OCI-M2 (cell line): ENCODE data around the gene SLC12A3.

Experiments
- DNase-seq: peaks from one replicate; lab custom pipeline; 2025; ENCODE audit not compliant: unreplicated experiment; lab: John Stamatoyannopoulos, UW

The SLC12A3 gene

DNA sequence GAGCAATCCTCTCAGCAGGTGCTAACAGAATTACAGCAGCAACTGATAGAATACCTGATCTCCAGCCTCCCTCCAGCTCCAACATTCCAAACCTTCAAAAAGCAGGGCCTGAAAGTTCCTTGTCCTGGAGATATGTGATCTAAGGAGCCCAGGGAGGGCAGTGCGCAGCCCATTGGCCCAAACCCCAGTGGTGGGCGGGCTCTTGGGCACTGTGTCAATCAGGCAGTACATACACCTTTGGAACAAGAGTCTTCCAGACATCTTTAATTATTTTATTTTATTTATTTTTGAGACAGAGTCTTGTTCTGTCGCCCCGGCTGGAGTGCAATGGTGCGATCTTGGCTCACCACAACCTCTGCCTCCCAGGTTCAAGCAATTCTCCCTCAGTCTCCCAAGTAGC lies 24.2 kb downstream of the SLC12A3 start:
- no peak for DNase-seq

- DNase-seq: no peak
Observed at GRCh38 chr16:56891685-56892084, 26.7 kb downstream of the SLC12A3 start.

DNA sequence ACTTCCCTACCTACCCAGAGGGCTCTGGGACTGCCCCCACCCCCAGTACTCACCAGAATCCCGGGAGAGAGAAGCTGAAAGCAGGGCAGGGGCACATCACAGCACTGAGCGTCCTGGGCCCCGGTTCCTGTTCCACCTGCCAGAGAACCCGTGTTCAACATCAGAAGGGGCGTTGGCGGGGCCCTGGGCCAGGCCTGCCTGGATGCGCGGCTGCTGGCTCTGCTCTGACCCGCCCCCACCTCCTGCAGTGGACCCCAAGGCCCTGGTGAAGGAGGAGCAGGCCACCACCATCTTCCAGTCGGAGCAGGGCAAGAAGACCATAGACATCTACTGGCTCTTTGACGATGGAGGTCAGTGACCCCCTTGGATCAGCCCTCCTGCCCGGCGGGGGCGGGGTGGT lies 27.7 kb downstream of the SLC12A3 start:
- DNase-seq: no peak

- no peak for DNase-seq
Observed at GRCh38 chr16:56894331-56894917, 29.4 kb downstream of the SLC12A3 start.

- no peak for DNase-seq
Observed at GRCh38 chr16:56895813-56896212, 30.8 kb downstream of the SLC12A3 start.

DNA sequence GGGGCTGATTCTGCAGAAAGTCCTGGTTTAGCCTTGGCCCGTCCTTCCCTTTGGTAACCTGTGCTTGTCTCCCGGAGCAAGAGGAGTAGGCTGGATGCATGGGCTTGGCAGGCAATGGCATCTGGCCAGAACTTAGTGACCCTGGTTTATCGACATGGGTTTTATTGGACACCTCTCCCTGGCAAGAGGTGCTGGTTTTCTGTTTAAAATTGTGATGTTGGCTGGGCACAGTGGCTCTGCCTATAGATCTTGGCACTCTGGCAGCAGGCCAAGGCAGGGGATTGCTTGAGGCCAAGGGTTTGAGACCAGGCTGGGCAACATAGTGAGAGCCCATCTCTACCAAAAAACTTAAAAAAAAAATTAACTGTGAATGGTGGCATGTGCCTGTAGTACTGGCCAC lies 31.2 kb downstream of the SLC12A3 start:
- no peak for DNase-seq

DNA sequence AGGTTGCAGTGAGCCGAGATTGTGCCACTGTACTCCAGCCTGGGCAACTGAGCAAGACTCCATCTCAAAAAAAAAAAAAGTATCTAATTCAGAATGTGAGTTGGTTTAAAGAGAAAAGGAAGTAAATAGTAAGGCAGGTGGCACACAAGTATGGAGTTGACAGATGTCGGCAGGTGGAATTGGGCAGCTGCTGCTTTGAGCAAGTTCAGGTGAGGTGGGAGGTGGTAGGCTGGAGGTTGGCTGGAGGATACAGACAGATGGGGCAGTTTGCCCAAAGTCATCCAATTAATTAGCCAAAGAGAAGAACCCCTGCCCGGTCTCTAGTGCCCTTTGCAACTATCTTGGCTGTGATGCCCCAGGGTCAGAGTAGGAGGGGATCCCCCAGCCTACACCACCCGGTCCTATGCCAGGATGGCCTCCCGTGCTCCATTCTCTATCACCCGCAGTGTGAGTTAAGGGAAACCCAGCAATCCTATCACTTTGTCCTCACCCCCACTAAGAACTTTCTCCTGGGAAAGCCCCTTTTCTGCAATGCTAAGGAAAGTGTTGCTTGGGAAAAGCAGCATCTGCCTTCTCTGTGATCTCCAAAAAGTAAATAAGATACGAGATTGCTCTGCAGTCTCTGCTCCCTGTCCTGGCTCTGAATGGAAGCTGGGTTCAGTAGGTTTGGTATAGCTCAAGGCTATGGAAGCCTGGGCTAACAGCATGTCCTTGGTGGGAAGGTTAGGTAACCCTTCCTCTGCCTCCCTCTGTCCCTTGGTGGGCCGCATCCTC lies 32.2 kb downstream of the SLC12A3 start:
- no peak for DNase-seq

- DNase-seq: no peak
Observed at GRCh38 chr16:56898847-56899246, 33.8 kb downstream of the SLC12A3 start.

DNA sequence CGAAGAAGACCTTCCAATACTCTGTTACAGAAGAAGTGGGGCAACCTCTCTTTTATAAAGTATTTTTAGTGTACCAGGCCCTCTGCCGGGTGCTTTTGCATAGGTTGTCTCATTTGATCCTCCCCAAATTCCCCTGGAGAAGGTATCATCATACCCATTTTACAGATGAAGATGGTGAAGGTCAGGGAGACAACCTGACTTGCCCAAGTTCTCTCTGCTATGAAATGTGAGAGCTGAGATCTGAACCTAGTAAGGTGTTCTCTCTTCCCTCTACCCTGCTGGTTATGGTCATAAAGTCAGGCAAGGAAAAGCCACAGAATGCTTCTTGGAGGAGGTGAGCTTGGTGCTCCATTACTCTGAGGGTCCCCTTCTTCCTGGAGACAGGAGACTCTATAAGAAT lies 38.9 kb downstream of the SLC12A3 start:
- DNase-seq: no peak

GRCh38 chr16:56907401-56907800 lies 42.4 kb downstream of the SLC12A3 start:
- no peak for DNase-seq

DNA sequence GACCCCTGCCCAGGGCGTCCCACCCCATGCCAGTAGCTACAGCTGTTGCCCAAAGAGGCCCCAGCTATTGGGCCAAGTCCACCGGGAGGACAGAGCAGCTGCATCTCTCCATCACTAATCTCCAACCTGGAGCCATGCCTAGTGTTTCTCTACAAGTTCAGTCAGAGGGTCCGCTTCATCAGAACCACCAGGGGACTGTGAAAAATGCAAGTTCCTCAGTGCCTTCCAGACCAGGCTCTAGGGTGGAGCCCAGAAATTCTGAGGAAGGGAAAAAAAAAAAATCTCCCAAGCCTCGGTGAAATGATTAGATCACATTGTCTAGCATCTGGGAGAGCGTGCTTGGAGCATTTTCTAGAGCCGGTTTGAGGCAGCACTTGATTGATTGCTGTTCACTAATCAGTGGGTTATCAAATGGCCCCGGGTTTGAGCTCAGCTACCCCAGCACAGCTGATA lies 44.5 kb downstream of the SLC12A3 start:
- no peak for DNase-seq

DNA sequence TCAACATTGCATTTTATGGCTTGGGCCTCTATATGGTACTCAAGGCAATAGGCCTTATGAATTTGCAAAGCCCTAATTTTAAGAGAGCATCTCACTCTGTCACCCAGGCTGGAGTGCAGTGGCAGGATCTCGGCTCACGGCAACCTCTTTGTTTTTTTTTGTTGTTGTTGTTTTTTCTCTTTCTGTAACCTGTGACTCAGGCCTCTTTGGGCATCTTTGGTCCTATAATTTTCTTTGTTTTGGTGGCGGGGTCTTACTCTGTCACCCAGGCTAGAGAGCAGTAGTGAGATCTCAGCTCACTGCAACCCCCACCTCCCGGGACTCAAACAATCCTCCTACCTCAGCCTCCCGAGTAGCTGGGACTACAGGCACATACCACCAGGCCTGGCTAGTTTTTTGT lies 45.1 kb downstream of the SLC12A3 start:
- DNase-seq: no peak

- no peak for DNase-seq
Observed at GRCh38 chr16:56910654-56911539, 45.9 kb downstream of the SLC12A3 start.

DNA sequence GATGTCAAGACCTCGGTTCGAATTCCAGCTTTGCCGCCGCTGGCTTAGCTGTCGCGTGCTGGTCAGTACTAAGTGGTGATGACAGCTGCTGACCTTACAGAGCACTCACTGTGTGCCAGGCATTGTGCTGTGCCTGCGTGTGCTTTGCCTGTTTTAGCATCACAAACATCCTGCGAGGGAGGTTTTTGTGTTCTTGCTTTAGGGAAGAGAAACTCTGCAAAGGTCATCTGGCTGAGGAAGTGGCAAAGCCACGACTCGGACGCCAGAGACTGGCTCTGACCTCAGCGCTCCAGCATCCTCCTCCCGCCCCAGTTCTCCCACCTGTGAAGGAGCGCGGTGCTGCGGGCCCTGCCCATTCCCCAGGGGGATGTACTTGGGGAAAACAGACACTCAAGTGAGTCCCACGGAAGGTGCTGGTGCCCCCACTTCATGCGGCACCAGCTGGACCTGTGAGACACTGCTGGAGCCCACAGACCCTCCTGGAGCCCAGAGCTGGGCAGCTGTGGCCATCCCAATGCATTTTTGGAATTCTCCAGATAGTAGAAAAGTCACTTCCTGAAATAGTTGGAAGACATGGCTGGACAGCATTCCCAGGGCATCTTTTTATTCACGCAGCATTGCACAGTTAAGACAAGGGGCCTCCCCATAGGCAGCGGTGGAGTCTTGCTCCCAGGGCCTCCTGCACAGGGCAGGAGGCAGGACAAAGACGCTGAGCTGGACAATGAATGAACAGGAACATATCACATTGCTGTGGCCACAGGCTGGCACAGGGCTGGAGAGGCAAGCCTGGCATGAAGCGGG lies 47.0 kb downstream of the SLC12A3 start:
- DNase-seq: no peak

DNA sequence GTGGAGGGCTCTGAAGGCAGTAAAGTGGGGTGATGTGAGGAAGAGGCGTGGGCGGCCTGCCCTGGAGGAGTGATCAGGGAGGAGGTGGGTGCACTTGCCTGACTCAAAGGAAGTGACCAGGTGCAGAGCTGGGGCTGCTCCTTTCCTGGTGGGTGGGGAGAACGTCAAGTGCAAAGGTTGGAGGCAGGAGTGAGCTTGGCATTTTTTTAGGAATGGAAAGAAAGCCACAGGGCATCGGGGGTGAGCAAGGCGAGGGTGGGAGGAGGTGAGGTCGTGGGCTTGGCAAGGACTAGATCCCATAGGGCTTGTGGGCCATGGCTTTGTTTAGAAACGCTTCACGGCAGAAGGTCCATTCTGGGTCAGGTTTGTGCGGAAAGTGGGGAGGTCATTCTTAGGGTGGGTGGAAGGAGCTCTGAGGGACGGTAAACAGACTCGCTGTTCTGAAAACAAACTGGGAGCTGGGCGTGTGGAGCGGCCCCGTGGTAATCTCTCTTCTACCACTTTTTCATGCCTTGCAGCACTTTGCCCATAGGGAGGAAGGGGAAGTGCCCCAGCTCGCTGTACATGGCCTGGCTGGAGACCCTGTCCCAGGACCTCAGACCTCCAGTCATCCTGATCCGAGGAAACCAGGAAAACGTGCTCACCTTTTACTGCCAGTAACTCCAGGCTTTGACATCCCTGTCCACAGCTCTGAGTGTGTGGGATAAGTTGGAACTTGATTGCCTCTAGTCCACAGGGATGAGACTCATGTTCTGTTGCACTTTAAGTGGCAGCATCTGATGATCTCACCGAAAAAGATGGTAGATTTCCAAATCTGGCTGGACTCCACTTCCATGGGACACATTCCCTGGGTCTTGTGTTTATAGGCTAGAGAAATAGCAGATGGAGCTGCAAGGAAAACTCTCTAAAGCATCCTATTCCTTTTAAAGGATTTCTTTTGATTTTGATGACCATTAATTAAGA lies 48.0 kb downstream of the SLC12A3 start:
- no peak for DNase-seq

DNA sequence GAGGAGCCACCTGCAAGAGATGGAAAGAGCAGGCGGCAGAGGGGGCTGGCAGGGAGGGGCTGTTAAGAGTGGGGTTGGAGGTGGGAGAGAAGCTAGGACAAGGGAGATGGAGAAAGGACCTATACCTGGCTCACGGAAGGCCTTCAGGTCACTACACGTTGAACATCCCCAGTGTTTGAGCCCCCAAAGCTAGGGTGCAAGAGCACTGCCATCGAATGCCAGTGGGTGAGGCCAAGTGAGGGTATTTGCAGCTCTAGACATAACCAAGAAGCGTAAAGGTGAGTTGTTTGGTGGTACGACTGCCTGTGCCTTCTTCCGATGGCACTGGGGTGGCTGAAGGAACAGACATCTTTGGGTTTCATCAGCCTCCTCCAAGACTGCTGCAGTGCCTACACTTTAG lies 49.9 kb downstream of the SLC12A3 start:
- DNase-seq: no peak

DNA sequence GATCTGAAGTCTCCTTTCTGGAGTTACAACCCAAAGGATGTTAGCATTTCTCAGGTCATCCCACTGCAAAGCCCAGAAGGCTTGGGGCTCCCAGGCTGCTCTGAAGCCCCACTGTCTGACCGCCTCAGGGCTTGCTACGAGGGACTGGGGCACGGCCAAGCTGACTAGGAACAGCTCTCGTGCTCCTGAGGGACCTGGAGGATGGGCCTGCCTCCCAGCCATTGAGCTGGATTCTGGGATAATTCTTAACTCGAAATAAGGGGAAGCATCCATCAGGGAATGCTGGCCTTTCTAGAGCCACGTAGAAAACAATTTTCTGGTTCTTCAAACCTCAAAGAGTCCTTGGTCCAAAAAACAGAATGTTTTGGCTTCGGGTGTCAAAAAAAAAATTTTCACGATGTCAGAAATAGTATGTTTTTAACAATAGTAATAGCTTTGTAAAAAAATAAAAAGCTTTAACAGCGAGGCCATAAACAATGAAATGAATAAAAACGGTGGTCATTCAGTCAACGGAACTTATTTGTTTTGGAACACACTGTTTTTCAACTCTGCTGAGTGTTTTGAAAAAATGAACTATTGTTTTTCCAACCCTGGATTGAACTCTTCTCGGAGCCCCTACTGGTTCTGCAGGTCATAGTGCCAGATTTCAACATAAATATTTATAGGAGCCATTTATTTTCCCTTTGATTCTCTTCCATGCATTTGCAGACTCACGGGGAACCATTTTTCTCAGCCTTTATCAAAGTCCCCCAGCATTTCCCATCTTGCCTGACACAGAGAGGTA lies 50.5 kb downstream of the SLC12A3 start:
- DNase-seq: no peak

DNA sequence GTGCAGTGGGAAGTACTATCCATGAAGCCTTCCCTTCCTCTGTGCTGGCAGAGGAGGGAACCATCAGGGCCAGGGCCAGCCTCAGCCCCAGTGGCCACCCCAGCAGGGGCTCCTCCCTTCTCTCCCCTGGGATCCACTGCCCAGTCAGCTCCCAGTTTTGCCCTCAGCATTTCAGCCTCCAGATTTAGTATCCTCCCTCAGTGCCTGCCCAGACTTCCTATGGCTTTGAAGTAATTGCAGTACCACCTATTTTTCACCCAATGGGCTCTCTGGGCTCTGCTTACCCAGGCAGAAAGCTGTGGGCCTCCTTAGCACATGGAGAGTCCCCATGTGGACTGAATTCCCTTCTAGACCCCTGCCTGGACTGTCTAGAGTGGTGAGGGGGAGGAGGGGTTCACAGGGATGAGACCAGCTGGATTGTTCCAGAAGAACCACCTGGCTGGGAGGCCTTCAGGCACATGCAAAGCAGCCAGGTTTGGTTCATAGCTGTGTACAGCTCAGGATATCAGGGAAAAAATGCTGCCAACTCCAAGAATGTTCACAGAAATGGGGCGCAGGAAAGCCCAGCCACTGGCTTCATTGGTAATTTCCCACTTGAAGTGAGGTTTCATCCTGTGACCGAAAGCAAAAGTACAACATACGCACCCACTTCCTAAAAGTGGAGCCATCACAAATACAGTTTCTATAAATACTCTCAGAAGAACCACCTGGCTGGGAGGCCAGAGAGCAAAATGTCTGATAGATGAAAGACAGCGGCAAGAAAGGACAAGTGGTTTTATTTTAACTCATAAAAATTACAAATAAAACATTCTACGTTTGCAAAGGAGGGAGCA lies 51.8 kb downstream of the SLC12A3 start:
- DNase-seq: no peak
